ENCODE data around the gene GSE1.

The GSE1 gene

GRCh38 chr16:85580684-85581083, 32.4 kb upstream of the GSE1 start:
- no peak for TF ChIP-seq CTCF (IDR thresholded peaks at IDR 0.05)
- no peak overlapping the region for H3K4me3 ChIP-seq
- intact Hi-C loops (cut with DNase I; ENCODE audit: low total_unique reads): no loop called here
- no peaks in the 10 kb centered on the region for H3K27me3 ChIP-seq
- peaks cover 0 to 52% (median 9%) of the 10 kb centered on the region in 4 donors for H3K4me1 ChIP-seq
- no peak for DNase-seq
- H3K9me3 ChIP-seq: no peaks in the 10 kb centered on the region
- no peaks in the 10 kb centered on the region for H3K36me3 ChIP-seq
- no peak overlapping the region for H3K27ac ChIP-seq

DNA sequence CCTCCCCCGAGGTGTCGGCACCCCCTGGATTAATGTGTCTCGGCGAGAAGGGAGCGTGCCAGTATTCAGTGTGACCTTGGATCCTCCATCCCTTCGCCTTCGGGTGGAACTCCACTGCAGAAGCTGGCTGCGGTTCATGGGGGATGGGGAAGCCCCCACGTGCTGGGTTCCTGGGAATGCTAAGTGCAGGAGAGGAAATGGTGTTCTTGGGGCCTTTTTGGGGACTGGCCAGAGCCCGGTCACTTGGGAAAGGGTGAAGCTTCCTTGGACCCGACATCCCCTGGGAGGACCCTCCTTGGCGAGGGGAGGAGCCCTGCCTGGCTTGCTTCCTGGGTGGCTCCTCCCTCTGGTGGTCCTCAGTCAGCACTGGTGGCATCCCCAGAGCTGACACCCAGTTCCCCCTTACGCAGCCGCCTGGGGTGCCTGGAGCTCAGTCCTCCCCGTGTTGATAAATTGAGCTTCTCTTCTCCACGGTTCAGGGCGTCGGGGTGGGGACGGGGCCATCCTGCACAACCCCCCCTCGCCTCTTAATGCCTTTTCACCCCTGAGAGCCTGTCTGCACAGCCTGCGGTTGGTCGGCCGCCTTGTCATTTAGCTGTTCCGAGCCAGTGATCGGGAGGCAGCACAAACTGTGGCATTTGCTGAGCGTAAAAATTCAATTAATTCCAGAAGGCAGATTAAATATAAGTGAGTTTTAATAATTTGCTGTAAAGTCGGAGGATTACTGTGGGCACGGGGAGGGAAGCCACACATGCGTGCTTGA, 30.7 kb upstream of the GSE1 start:
- no peak overlapping the region for H3K27ac ChIP-seq
- H3K4me3 ChIP-seq: no peak overlapping the region
- no peak for DNase-seq
- H3K4me1 ChIP-seq: peaks cover 0 to 58% (median 20%) of the 10 kb centered on the region in 4 donors
- H3K36me3 ChIP-seq: no peaks in the 10 kb centered on the region
- H3K9me3 ChIP-seq: no peaks in the 10 kb centered on the region
- intact Hi-C loops (cut with DNase I; ENCODE audit: low total_unique reads): no loop called here
- TF ChIP-seq CTCF (IDR thresholded peaks at IDR 0.05): no peak
- H3K27me3 ChIP-seq: no peaks in the 10 kb centered on the region

- TF ChIP-seq CTCF (IDR thresholded peaks at IDR 0.05): no peak
- peaks cover 0 to 57% (median 20%) of the 10 kb centered on the region in 4 donors for H3K4me1 ChIP-seq
- no peaks in the 10 kb centered on the region for H3K36me3 ChIP-seq
- no peak overlapping the region for H3K4me3 ChIP-seq
- intact Hi-C loops (cut with DNase I; ENCODE audit: low total_unique reads): no loop called here
- H3K27ac ChIP-seq: no peak overlapping the region
- no peaks in the 10 kb centered on the region for H3K9me3 ChIP-seq
- no peak for DNase-seq
- H3K27me3 ChIP-seq: no peaks in the 10 kb centered on the region
These were observed 29.5 kb upstream of the GSE1 start for GRCh38 chr16:85583491-85584181.

DNA sequence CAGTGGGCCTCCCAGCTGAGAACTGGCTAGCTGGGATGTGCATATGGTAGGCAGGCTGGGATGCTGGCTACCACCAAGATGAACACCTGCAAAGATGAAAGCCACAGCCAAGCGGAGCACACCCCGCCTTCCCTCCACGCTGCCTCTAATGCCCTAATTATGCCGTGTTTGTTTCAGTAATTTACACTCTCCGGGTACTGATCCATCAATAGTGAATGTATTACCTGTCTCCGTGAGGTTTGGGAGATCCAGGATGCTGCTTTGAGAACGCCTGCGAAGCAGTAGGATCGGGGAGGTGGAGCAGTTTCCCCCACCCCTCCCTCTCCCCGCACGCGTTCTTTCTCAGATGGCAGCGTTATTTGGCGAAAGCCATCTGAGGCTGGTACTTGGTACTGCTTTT, 28.9 kb upstream of the GSE1 start:
- H3K9me3 ChIP-seq: no peaks in the 10 kb centered on the region
- no peaks in the 10 kb centered on the region for H3K27me3 ChIP-seq
- DNase-seq: no peak
- no peak for TF ChIP-seq CTCF (IDR thresholded peaks at IDR 0.05)
- H3K4me1 ChIP-seq: peaks cover 0 to 54% (median 20%) of the 10 kb centered on the region in 4 donors
- no peaks in the 10 kb centered on the region for H3K36me3 ChIP-seq
- H3K4me3 ChIP-seq: no peak overlapping the region
- H3K27ac ChIP-seq: no peak overlapping the region
- intact Hi-C loops (cut with DNase I; ENCODE audit: low total_unique reads): no loop called here

DNA sequence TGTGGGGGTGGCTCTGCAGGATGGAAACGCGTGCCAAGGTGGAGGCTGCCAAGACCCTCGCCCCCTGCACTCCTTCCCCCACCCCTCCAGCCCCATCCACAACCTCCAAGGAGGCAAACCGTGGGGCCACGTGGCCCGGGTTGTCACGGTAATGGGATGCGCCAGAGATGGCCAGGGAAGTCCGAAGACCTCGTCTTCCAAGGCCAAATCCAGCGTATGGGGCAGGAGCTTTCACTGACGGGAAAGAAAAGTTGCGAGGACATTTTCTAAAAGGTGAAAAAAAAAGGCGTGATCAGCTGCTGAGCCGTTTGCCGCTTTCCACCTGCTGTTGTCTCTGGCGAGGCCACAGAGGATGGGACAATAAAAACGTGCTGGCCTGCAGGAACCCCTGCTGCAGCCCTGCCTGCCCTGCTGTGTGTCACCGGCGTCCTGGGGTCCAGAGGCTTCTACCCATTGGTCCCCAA, 28.3 kb upstream of the GSE1 start:
- no peak for DNase-seq
- TF ChIP-seq CTCF (IDR thresholded peaks at IDR 0.05): no peak
- Histone ChIP-seq H3K9me3 (no peaks in the 10 kb centered on the region), H3K4me1 (peaks cover 0 to 48% (median 20%) of the 10 kb centered on the region in 4 donors), H3K27ac (no peak overlapping the region), H3K36me3 (no peaks in the 10 kb centered on the region), H3K4me3 (no peak overlapping the region), H3K27me3 (no peaks in the 10 kb centered on the region)
- intact Hi-C loops (cut with DNase I; ENCODE audit: low total_unique reads): no loop called here
